T follicular helper cell (primary cell): ENCODE data around the gene NIP7.
"Not testable (repeated sequence)": the region's sequence is repeated elsewhere in the genome, so short reads cannot be mapped to it uniquely, and the experiment has no call there.

Experiments used
- DNase-seq: peaks from one replicate; pipeline ENCODE4 v3.0.0-alpha.2; 2020; ENCODE audit warnings: low read depth

NIP7 gene

DNA sequence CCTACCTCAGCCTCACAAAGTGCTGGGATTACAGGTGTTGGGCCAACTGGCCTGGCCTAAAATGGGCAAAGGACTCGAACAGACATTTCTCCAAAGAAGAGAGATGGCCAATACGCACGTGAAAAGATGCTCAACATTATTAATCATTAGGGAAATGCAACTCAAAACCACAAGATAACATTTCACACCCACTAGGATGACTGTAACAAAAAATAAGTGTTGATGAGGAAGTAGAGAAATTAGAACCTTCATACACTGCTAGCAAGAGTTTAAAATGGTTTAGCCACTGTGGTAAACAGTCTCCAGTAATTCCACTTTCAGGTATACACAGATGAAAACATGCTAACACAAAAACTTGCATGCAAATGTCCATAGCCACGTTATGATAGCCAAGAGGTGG is 6.4 kb downstream of the NIP7 start:
- no peak for DNase-seq

DNA sequence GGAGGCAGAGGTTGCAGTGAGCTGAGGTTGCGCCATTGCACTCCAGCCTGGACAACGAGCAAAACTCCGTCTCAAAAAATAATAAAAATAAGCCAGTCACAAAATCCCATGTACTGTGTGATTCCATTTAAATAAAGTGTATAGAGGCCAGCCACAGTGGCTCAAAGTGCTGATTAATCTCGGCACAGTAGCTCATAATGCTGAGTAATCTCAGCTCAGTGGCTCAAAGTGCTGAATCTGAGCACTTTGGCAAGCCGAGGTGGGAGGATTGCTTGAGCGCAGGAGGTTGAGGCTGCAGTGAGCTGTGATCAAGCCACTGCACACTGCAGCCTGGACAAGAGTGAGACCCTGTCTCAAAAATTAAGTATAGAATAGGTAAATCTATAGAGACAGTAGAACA is 7.1 kb downstream of the NIP7 start:
- DNase-seq = no peak

DNA sequence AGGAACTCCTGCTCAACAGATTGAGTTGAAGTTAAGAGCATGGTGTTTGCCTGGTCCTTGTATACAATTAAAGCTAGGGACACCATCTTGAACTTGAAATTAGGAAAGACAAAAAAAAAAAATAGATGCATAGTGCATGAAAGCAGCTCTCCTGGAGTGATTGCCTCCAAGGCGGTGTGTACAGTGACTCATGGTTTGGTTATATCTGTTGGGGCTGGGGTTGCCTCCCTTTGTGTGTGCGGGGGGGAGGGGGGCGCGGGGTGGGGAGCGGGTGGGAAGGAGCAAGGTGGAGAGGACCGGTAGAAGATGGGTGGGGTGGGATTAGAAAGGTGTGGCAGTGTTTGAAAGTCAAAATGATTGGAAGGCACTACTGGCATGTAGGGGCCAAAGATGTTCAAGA is 8.7 kb downstream of the NIP7 start:
- DNase-seq = no peak

DNA sequence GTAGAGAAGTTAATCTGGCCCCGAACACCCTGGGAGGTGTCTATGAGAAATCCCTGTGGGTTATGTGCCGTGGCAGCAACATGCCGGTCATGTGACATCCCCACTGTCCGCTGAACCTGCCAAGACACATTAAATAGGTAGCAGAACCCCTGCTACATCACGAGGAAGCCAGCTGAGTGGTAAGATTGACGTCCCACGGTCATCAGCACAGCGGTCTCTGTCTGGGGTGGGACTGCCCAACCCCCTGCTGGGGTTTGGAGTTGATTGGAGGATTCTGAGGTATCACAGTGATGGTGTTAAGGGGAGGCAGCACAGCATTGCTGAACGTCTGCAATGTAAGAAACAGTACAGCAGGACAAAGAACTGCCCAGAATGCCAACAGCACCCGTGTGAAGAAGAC is 10.0 kb downstream of the NIP7 start:
- DNase-seq = no peak

DNA sequence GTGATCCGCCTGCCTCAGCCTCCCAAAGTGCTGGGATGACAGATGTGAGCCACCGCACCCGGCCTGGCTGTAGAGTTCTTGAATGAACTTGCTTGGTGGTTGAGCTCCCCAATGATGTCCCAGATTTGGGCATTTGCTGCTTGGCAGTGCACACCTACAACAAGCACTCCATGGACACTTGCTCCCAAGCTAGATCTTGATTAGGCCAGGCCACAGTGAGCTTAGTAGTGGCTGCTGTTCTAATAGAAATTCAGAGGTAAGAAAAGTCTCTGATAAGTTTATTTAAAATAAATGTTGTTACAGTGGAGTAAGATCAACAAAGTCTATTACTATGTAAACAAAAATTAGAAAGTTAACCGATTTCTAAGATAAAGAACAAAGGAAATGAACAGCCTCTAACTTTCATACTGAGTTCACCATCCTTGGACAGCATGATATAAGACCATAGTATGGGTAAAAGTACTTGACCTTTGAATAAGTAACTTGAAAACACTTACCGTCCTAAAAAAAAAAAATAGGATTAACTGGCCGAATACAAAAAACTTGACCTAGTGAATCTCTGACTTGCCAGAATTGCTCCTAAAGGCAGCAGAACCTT is 11.1 kb downstream of the NIP7 start:
- DNase-seq = no peak

DNA sequence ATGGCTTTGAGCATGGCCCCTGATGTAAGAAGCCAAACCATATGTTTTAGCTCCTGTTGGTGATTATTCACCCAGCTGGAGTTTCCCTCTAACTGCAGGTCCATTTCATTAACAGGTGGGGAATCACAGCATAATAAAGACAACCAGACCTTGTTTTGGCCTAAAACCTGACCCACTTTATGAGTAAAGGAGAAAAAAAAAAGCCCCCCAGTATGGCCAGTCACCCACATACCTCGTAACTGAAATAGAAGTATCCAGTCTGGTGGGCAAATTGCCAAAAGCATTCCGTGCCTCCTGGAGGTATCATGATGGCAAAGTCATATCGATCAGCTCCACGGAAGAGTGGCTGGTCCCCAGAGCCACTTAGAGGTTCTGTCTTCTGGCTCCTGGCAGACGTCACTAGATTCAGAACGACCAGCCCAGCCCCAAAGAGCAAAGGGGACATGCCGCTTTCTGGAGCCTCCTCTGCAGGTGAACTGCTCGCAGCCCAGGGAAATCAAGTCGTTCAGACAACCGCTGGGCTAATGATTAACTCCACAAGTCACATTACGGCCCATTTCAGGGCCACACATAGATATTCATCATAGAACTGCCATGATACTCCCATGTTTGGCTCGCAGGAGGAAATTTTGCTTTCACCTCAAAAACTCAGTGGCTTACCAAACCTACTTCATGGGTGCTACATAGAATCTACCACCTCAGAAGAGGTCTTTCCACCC is 11.9 kb downstream of the NIP7 start, which contains the start of gene TMED6:
Gene TMED6, minus strand, starts transcription at position 478 of the 719 bp plus-strand sequence. Its CDS starts 33 bp downstream, at position 445.
- no peak for DNase-seq

DNA sequence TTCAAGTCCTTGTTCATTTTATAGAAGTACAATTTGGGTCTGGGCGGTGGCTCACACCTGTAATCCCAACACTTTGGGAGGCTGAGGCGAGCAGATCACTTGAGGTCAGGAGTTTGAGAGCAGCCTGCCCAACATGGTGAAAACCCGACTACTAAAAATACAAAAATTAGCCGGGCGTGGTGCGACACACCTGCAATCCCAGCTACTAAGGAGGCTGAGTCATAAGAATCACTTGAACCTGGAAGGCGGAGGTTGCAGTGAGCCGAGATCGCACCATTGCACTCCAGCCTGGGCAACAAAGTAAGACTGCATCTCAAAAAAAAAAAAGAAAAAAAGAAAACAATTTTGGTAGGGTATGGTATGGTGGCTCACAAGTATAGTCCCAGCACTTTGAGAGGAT is 20.5 kb downstream of the NIP7 start:
- not testable (repeated sequence) for DNase-seq

DNA sequence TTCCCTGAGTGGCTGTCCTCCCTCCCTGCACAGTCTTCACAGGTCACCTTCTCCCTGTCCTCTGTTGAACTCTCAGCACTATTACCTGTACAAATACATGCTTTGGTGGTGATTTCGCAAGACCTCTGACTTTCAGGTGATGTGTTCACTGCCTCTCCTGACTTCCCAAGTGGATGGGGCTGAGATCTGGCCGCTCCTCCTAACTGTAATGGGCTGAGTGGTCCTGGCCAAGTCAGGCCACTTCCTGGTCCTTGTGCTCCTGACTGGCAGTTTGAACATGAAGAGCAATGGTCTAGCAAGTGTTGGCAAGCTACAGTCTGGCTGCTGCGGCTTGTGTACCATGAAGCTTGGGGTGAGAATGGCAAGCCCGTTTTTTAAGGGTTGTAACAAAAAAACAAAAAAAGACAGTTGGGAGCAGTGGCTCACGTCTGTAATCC is 23.7 kb downstream of the NIP7 start:
- no peak for DNase-seq

DNA sequence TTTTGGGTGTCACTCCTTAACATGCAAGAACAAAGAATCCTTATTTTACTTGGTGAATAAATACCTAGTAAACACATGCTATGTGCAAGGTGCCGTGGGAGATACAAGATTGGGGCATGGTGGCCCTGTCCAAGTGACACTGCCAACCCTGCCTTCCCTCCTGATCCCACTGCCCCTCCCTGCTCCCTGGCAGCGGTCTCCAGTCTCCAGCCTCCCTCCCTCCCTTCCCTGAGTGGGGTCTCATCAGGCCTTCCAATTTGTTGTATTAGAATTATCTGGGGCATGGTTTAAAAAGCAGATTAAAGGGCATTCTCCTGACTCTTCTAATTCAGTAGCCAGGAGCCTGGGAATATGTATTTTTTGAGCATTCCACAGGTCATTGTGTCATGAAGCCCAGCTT is 24.5 kb downstream of the NIP7 start:
- no peak for DNase-seq

DNA sequence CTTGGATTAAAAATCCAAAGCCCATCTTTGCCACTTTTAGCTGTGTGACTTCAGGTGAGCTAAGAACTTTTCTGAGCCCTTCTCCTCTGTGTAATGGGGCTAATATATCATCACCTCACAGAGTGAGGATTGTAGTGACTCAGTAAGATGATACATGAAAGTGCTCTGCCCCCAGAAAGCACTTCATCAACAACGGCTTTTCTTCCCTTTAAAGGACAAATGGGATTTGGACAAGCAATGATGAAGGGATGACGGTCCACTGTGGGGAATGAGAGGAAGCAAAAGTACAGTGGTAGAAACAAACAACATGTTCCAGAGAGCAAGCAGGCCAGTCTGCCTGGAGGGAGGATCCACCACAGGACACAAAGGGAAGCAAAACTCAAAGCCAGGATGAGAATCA is 26.3 kb downstream of the NIP7 start:
- DNase-seq = no peak

DNA sequence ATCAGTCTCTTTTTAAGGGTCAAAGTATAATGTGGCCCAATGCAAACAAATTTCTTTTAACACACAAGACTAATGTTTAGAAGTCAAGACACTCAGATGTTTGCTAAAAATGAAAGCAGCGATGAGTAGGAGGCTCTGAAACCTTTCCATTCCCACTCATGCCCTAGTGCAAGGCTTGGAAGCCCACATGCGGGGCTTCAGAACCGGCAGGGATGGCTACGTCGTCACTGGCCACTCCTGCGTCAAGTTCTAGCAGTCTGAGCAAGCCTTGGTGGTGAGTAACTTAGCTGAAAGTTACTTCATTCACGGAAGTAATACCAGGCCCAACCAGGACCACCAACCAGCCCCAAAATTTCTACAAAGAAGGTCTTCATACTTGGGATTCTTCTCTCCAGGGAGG is 26.9 kb downstream of the NIP7 start:
- no peak for DNase-seq

DNA sequence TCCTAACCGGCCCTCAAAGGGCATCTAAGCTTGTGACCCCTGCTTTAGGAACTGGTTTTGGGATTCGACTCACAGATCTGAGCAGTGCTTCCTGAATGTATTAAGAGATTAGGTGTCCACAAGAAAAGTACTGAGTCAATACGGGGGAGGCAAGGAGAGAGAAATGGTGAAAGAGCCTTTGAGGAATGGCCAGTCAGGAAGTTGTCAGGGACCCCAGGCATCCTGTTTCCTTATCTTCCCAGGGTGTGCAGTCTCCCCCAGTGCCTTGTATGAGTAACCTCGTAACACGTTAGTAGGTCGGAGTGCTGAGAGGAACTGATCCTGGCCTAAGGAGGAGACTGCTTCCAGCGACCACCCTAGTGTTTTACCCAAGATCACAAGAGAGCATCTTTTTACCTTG is 28.4 kb downstream of the NIP7 start:
- DNase-seq = no peak

DNA sequence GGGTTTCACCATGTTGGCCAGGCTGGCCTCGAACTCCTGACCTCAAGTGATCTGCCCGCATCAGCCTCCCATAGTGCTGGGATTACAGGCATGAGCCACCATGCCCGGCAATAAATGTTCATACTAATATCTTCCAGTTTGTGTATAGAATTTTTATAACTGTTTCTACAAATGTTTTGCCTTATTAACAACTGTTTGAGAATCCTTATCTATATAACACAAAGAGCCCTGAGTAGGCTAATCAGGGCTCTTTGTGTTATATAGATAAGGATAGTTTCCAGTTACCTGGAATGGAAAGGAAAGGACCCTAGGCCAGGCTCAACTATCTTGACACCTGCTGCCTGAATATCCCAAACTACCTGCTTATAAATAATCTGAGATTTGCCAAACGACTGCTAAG is 29.3 kb downstream of the NIP7 start:
- no peak for DNase-seq

DNA sequence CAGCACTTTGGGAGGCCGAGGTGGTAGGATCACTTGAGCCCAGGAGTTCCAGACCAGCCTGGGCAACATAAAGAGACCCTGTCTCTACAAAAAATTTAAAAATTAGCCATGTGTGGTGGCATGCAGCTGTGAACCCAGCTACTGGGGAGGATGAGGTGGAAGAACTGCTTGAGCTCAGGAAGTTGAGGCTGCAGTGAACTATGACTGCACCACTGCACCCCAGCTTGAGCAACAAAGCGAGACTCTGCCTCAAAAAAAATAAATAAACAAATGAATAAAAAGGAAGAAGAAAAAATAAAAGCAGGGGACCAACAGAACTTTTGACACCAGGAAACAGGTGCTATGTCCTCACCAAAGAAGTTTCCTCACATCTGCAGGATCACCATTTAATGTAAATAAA is 32.0 kb downstream of the NIP7 start:
- DNase-seq = no peak

DNA sequence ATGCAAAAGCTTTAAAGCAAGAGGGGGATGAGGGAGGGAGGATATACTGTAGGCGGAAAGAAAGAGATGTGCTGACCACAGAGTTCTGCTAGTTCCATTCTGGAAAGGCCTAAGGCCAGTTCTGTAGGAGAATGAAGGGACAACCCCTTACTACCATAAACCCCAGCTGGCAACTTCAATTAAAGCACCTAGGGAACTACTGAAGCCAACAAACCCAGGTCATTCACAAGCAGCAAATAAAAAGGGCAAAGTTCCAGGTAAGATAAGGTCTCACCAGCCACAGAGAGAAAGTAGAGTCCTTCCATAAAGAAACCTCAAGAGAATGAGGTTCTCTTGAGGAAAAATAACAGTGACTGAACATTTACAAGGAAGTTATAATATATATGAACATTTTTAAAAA is 33.4 kb downstream of the NIP7 start:
- no peak for DNase-seq

DNA sequence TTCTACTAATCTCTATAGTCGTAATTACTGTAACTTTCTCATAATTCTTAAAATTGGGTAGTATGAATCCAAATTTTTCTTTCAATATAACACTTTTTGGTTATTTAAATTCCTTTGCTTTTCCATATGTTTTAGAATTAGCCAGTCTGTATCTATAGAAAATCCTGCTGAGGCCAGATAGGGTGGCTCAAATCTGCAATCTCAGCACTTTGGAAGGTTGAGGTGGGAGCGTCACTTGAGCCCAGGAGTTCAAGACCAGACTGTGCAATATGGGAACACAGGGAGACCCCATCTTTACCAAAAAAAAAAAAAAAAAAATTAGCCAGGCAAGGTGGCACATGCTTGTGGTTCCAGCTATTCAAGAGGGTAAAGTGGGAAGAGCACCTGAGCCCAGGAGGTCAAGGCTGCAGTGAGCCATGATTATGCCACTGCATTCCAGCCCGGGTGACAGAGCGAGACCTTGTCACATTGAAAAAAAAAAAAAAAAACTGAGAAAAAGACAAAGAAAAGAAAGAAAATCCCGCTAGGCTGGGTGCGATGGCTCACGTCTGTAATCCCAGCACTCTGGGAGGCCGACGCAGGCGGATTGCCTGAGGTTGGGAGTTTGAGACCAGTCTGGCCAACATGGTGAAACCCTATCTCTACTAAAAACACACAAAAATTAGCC is 37.0 kb downstream of the NIP7 start:
- no peak for DNase-seq

DNA sequence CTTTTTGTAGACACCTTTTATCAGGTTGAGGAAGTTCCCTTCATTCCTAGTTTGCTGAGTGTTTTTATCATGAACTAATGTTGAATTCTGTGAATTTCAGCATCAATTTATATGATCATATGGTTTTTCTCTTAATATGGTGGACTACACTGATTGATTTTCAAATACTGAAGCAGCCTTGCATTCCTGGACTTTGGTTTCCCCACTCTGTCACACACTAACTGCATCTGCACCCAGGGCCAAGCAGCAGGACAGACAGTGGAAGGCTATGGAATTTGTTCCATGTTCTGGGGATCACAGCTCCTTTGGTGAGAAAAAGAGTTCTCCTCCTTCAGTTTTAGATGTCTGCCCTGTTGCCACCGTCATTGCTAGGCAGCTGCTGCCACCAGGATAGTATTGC is 38.5 kb downstream of the NIP7 start:
- DNase-seq = no peak

DNA sequence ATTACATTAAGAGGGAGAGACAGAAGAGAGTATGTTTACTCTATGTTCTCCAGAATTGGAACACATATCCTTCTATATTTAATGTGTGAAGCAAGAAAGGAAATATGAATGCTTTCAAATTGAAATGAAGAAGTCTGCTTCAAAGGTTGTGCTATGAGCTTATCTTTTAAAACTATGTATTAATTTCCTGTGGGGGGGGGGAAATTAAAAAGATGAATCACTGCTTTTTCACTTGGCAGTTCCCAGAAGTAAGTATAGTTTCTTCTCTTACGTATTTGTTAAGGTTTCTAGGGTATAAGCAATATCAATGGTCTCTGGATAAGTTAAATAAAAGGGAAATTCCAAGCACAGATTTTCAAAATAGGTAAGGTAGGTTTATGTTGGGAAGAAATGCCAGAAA is 39.2 kb downstream of the NIP7 start:
- DNase-seq = no peak

DNA sequence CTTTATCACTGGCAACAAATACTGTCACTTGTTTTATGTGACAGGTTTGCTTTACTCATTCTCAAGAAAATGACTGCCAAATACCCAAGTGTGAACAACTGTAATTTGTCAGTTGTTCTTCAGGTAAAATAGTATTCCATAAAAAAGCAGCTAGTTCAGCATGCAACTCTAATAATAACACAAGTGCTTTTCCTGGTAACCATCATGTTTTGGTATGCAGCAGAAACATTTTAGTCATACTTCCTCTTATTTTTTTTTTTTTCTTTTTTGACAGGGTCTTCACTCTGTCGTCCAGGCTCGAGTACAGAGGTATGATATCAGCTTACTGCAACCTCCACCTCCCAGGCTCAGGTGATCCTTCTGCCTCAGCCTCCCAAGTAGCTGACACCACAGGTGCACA is 41.7 kb downstream of the NIP7 start:
- DNase-seq = no peak

DNA sequence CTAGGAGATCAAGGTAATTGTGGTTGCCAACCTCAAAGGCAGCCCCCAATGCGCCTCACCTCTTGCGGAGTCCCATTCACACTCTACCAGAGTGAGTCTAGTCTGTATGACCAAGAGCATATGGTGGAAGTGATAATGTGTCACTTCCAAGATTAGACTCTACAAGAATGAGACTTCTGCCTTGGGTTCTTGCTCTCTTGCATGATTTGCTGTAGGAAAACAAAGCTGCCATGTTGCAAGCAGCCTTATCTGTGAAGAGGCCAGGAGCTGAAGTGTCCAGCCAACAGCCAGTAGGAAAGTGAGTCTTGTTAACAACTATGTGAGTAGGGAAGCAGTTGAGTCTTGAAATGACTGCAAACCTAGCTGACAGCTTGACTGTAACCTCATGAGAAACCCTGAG is 42.8 kb downstream of the NIP7 start:
- no peak for DNase-seq

DNA sequence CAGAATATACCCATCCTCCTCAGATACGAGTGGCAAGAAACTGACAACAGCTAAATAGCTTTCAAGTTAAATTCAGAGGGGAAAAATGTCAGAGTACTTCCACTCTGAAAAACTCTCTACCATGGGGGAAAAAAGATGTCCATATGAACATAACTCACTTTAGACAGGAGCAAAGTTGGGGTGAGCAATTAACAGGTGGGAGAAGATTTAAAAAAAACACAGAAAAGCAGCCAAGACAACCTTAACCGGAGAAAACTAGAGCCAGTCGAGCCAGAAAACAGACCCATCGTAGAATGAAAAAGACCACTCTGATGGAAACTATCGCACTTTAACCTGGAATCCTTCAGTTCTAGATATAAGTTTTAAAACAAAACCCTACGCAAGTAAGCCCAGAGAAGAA is 45.4 kb downstream of the NIP7 start:
- DNase-seq = no peak

DNA sequence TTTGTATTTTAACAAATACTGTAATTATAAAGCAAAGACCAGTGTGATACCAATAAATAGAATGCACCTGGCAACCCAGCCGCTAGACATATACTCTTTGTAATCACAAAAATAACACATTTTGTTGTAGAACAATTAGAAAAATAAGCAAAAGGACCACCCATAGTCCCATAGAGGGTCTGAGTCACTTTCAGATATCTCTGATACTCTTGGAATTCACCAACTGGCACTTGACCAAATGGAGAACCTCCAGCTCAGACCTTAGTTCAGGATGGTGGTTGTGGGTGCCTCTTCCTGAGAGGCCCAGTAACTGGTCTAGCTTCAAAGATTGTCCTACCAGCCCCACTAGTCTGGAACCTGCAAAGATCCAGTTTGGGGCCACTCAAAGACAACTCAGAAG is 47.0 kb downstream of the NIP7 start:
- DNase-seq = no peak
